ENCODE results near the gene PACS2. TPM values are rescaled to one million over a fixed set of nuclear protein-coding genes. Genes with fewer than 3 reads are reported as not detected.

Gene PACS2
- total RNA-seq, 3 donors from 2014 or later: 46.0 to 70.9 (median 67.8) TPM

DNA sequence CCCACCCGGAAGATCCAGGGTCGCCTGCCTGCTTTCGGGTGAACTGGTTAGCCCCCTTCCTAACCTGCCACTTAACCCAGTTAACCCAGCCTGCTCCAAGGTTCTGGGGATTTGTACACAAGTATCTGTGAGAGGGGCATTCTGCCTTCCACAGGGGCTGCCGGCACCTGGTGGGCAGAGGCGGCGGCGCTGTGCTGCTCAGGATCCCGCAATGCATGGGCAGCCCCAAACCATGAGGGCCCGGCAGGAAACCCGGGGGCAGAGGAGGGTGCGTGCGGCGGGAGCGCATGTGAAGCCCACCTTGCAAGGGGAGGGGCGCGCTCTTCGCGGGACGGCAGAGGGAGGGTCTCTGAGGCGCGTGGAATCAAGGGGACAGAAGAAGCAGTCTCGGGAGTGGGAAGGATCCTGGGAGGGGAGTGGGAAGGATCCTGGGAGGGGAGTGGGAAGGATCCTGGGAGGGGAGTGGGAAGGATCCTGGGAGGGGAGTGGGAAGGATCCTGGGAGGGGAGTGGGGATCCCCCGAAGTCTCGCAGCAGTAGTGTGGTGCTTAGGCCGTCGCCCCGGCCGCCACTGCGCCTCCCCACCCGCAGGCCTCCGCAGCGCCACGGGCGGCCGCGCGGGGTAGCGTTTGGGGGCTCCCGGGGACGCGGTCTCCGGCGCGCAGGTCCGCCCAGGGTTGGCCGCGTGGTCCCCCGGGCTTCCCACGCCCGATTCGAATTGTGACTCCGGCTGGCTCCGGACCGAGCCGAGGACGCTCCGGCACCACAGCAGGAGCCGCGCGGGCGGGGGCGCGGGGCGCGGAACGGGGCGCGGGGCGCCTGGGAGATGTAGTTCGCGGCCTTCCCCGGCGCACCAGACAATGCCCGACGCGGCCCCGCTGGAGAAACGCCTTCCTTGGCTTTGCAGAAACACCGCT is 100.2 kb downstream of the PACS2 start:
- intact Hi-C loops (cut with DNase I; ENCODE audit: low total_unique reads): no loop called here
- peak in 1 of 2 donors; percentile 41 for DNase-seq (ENCODE audit: low spot score in 2 of 2)
- peak overlapping the region; percentile 45 to 85 (median 62) for H3K4me3 ChIP-seq
- peaks cover 0 to 4% of the 10 kb centered on the region in 2 donors for H3K27me3 ChIP-seq
- peak overlapping the region; percentile 61 to 83 for H3K27ac ChIP-seq
- peaks cover 6 to 15% of the 10 kb centered on the region in 2 donors for H3K4me1 ChIP-seq
- H3K36me3 ChIP-seq: no peaks in the 10 kb centered on the region
- no peaks in the 10 kb centered on the region for H3K9me3 ChIP-seq
- TF ChIP-seq CTCF (IDR thresholded peaks at IDR 0.05) (peak; percentile 24 to 88 (median 34)), POLR2A (IDR thresholded peaks at IDR 0.05) (no peak), POLR2AphosphoS5 (IDR thresholded peaks at IDR 0.05) (peak in 1 of 3 donors; percentile 13)

DNA sequence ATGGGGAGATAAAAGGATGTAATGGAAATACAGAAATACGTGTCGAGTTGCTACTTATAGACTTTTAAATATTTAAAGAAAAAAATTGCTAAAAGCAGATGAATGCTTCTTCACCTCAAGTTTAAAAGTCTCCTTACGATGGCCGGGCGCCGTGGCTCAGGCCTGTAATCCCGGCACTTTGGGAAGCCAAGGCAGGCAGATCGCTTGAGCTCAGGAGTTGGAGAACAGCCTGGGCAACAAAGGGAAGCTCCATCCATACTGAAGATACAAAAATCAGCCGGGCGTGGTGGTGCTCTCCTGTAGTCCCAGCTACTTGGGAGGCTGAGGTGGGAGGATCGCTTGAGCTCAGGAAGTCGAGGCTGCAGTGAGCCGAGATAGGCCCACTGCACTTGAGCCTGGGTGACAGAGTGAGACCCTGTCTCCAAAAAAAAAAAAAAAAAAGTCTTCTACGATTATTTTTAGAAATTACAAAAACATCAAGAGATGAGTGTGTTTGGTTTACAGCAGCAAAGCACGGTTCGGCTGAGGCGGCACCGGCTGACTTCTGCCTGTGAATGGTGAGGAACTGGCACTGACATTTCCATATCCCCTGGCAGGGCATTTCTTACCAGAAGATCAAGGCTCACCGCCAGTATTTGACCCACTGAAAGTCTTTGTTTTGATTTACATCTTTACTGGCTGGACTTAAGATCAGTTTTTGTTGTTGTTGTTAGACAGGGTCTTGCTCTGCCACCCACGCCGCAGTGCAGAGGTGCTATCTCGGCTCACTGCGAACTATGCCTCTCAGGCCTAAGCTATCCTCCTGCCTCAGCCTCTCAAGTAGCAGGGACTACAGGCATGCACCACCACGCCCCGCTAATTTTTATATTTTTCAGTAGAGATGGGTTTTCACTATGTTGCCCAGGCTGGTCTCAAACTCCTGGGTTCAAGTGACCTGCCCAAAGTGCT is 101.2 kb downstream of the PACS2 start:
- DNase-seq (ENCODE audit: low spot score in 2 of 2): no peak
- no peak for TF ChIP-seq POLR2A (IDR thresholded peaks at IDR 0.05)
- no peak for TF ChIP-seq POLR2AphosphoS5 (IDR thresholded peaks at IDR 0.05)
- no peak for TF ChIP-seq CTCF (IDR thresholded peaks at IDR 0.05)
- peak overlapping the region; percentile 45 to 85 (median 62) for H3K4me3 ChIP-seq
- H3K9me3 ChIP-seq: no peaks in the 10 kb centered on the region
- peaks cover 0 to 3% of the 10 kb centered on the region in 2 donors for H3K27me3 ChIP-seq
- H3K36me3 ChIP-seq: no peaks in the 10 kb centered on the region
- H3K4me1 ChIP-seq: peaks cover 6 to 16% of the 10 kb centered on the region in 2 donors
- H3K27ac ChIP-seq: no peak overlapping the region
- intact Hi-C loops (cut with DNase I; ENCODE audit: low total_unique reads): no loop called here

DNA sequence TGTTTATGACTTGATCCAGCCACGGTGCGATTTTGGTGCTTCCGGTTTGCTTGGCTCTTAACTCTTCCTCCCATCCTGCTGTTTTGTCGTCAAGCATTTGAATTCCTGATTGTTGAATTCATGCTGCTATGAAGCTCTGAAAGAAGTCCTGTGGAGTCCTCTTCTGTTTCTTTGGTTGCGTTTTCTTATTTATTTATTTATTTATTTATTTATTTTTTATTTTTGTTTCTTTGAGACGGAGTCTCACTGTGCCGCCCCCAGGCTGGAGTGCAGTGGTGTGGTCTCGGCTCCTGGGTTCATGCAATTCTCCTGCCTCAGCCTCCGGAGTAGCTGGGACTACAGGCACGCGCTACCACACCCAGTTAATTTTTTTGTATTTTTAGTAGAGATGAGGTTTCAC is 102.1 kb downstream of the PACS2 start:
- TF ChIP-seq POLR2A (IDR thresholded peaks at IDR 0.05) (no peak), CTCF (IDR thresholded peaks at IDR 0.05) (no peak), POLR2AphosphoS5 (IDR thresholded peaks at IDR 0.05) (no peak)
- no peak for DNase-seq (ENCODE audit: low spot score in 2 of 2)
- H3K27me3 ChIP-seq: no peaks in the 10 kb centered on the region
- H3K9me3 ChIP-seq: no peaks in the 10 kb centered on the region
- H3K27ac ChIP-seq: no peak overlapping the region
- no peak overlapping the region for H3K4me3 ChIP-seq
- peaks cover 8 to 22% of the 10 kb centered on the region in 2 donors for H3K4me1 ChIP-seq
- no peaks in the 10 kb centered on the region for H3K36me3 ChIP-seq
- intact Hi-C loops (cut with DNase I; ENCODE audit: low total_unique reads): no loop called here

- no peaks in the 10 kb centered on the region for H3K9me3 ChIP-seq
- intact Hi-C loops (cut with DNase I; ENCODE audit: low total_unique reads): no loop called here
- H3K27me3 ChIP-seq: no peaks in the 10 kb centered on the region
- peaks cover 17 to 22% of the 10 kb centered on the region in 2 donors for H3K4me1 ChIP-seq
- no peak for TF ChIP-seq CTCF (IDR thresholded peaks at IDR 0.05)
- TF ChIP-seq POLR2A (IDR thresholded peaks at IDR 0.05): no peak
- no peak for TF ChIP-seq POLR2AphosphoS5 (IDR thresholded peaks at IDR 0.05)
- DNase-seq (ENCODE audit: low spot score in 2 of 2): no peak
- H3K27ac ChIP-seq: no peak overlapping the region
- no peaks in the 10 kb centered on the region for H3K36me3 ChIP-seq
- H3K4me3 ChIP-seq: no peak overlapping the region
Measured at GRCh38 chr14:105417690-105418121, 103.2 kb downstream of the PACS2 start.

All from breast epithelium (tissue), 4 donors.